Umbilical cord (tissue), 2 donors: Measurements from ENCODE around the gene RFFL. TPM values are rescaled to one million over a fixed set of nuclear protein-coding genes. Genes with fewer than 3 reads are reported as not detected.
"Not testable (repeated sequence)": the region's sequence is repeated elsewhere in the genome, so short reads cannot be mapped to it uniquely, and the experiment has no call there.

Experiments used
- DNase-seq: peaks from one replicate; pipeline ENCODE4 v3.0.0-alpha.2; 2015; ENCODE audit warnings: low spot score
- total RNA-seq: library from RNA; depleted of rRNA; stranded (reverse); fragments of >200 nt; gene quantifications from one replicate; pipeline ENCODE4 v1.2.3, GENCODE V29; 2014; ENCODE audit warnings: low replicate concordance; ENCODE audit not compliant: insufficient read depth

Gene RFFL
- 6.3 TPM for total RNA-seq

DNA sequence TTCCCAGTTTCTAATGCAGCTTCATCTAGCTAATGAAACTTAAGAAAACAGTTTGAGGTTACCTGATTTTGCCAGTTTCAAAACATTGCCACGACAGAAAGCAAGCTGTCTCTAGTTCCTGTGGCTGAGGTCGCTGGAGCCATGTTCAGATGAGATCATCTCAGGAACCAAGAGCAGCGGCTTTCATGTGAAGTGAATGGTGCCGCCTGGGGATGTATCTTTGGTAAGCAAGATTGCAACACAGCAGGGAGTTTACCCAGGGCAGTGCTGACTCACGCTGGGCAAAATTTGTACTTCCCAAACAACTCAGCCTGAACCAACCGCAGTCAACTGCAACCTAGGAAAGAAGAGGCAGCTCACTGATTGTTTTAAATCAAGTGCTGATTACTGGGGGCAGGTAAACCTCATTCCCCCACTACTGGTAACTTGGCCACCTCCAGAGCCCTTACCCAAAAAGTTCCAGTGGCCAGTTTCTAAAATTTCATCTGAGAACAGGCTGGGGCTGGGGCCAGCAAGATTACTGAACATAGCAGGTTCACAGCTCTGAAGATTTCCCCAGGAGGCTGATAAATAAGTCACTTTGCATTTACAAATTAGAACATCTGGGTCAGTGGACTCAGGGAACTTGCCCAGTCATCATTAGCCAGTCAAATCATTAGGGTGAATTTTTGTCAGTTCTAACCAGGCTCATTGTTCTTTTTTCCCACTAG, at the start of gene RFFL:
Gene RFFL, minus strand, starts transcription at position 194 of the 710 bp plus-strand sequence. CDS start 37,154 bp downstream, outside the sequence.
- DNase-seq = peak; percentile 97

- DNase-seq = not testable (repeated sequence)
Measured at GRCh38 chr17:35110791-35111190, 47.3 kb upstream of the RFFL start.

- no peak for DNase-seq
Measured at GRCh38 chr17:35104844-35105450, 41.4 kb upstream of the RFFL start.

DNA sequence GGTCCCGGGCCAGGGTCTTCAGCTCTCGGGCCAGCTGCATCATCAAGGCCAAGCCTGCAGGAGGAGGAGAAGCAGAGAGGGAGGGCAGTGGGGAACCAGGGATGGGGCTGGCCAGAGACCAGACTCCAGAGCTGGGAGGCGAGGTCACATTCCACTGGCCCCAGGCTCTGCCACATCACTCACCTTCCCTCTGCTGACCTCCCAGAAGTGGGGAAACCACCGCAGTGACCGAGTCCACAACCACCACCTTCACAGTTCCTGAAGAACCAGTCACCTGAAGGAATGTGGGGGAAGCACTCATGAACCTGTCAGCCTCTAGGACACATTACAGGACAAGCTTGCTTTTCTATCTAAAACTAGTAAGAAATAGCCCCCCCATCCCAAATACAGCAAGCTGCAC, 39.8 kb upstream of the RFFL start:
- no peak for DNase-seq

DNA sequence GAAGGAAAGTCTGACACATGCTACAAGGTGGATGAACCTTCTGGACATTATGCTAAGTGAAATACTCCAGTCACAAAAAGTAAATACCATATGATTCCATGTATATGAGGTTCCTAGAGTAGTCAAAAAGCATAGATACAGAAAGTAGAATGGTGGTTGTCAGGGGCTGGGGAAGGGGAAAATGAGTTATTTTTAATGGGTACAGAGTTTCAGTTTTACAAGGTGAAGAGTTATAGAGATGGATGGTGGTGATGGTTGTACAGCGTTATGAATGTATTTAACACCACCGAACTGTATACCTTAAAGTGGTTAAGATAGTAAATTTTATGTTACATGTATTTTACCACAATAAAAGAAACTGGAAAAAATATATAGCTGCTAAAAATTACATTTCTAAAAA, 38.2 kb upstream of the RFFL start:
- DNase-seq = no peak

GRCh38 chr17:35101036-35101435, 37.5 kb upstream of the RFFL start:
- DNase-seq = no peak

GRCh38 chr17:35099908-35100307, 36.4 kb upstream of the RFFL start:
- no peak for DNase-seq

GRCh38 chr17:35097776-35098175, 34.3 kb upstream of the RFFL start:
- DNase-seq = no peak

- no peak for DNase-seq
Measured at GRCh38 chr17:35095741-35096140, 32.2 kb upstream of the RFFL start.

- DNase-seq = peak; percentile 9
Measured at GRCh38 chr17:35094902-35095301, 31.4 kb upstream of the RFFL start.

- not testable (repeated sequence) for DNase-seq
Measured at GRCh38 chr17:35090707-35091106, 27.2 kb upstream of the RFFL start.

GRCh38 chr17:35089586-35090296, 26.2 kb upstream of the RFFL start:
- DNase-seq = peak; percentile 45

- peak; percentile 87 for DNase-seq
Measured at GRCh38 chr17:35088881-35089585, 25.5 kb upstream of the RFFL start.

DNA sequence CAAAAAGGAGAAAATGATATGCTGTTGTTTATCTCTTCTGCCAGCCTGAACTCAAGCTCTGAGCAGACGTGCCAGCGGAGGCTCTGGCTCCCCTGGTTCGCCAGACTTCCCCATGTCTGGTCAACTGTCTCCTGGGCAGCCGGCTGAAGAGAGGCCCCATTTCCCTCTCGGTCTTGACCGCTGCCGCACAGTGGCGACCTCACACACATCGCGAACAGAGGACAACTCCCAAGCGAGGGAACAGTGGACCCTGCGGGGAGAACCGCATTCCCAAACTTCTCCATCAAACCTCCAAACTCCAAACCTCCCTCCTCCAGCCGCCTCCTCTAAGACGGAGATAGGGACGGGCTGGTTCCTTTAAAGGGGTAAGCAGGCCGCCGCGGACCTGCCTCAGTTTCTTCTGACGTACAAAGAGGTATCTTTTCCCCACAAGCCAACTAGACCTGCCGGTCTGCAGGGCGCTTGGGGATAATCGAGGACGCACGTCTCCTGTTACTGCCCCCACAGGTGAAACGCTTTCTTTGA, 24.9 kb upstream of the RFFL start:
- peak; percentile 71 for DNase-seq

GRCh38 chr17:35087731-35088355, 24.3 kb upstream of the RFFL start:
- peak; percentile 9 for DNase-seq

DNA sequence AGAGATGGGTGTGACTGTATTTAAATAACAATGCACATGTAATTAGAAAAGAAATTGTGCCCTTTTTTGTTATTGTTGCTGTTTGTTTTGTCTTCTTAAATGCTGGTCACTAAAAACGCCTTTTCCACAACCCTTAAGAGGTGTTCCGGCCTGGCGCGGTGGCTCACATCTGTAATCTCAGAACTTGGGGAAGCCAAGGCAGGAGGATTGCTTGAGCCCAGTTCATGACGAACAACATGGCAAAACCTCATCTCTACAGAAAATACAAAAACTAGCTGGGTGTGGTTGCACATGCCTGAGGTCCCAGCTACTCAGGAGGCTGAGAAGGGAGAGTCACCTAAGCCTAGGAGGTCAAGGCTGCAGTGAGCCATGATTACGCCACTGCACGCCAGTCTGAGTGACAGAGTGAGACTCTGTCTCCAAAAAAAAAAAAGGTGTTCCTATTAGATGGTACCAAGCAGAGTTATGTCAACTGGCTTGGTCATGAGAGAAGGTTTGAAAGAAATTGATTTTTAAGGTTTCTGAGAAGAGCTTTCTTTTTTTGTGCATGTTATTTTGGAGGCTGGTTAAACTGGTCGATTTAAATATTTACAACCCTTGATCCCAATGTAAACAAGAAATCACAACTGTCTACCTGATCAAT, 23.5 kb upstream of the RFFL start:
- DNase-seq = no peak

- DNase-seq = no peak
Measured at GRCh38 chr17:35086164-35086563, 22.7 kb upstream of the RFFL start.

DNA sequence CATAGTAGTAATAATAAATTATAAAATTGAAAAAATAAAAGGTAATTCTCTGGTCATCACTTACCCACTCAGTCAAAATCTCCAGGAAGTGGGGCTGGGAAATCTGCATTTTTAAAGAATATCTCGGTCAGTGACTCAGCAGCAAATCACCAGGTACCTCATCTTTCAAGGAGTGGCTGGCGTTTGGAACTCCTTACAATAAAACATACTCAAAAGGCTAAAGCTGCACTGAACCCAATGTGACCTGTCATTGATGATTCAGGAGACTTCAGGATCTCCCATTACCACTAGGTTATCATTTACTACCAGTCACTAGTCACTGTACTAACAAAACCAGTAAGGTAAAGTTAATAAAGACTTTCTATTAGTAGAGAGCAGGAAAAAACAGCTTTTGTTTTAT, 21.5 kb upstream of the RFFL start:
- DNase-seq = no peak

- no peak for DNase-seq
Measured at GRCh38 chr17:35083071-35083470, 19.6 kb upstream of the RFFL start.

- peak; percentile 2 for DNase-seq
Measured at GRCh38 chr17:35082073-35082657, 18.7 kb upstream of the RFFL start.
